CD4-positive, alpha-beta T cell treated with Interferon alpha-2 for 1 hour (primary cell): ENCODE data around the gene ZNF653.

ENCODE experiments used
- DNase-seq, 2 donors: peaks; one replicate each; pipeline ENCODE4 v3.0.0-alpha.2; 2020 to 2022

ZNF653 gene, protein sequence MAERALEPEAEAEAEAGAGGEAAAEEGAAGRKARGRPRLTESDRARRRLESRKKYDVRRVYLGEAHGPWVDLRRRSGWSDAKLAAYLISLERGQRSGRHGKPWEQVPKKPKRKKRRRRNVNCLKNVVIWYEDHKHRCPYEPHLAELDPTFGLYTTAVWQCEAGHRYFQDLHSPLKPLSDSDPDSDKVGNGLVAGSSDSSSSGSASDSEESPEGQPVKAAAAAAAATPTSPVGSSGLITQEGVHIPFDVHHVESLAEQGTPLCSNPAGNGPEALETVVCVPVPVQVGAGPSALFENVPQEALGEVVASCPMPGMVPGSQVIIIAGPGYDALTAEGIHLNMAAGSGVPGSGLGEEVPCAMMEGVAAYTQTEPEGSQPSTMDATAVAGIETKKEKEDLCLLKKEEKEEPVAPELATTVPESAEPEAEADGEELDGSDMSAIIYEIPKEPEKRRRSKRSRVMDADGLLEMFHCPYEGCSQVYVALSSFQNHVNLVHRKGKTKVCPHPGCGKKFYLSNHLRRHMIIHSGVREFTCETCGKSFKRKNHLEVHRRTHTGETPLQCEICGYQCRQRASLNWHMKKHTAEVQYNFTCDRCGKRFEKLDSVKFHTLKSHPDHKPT

GRCh38 chr19:11505504-11506100 lies at the start of gene ZNF653:
TSS of gene ZNF653 (minus strand) at chr19:11505839. CDS start at chr19:11505786, 53 bp downstream.
- DNase-seq = peak; percentile 95 to 97

DNA sequence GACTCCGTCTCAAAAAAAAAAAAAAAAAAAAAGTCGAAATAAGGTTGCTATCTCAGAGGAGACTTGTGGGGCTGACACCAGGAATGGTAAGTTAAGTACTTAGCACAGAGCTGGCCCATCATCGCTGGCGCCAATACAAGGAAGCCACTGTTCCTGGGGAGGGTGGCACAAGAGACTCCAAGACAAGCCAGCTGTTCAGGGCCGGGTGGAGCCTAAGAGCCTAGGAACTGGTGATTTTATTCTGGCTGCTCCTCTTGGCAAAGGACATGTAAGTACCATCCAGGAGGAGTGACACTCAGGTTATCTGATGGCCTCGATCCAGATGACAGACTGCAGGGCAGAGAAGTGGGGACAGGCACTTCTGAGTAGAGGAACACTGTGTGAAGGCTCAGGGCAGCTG lies 49.6 kb upstream of the ZNF653 start:
- DNase-seq = no peak

GRCh38 chr19:11554160-11554559 lies 48.5 kb upstream of the ZNF653 start:
- DNase-seq = no peak

DNA sequence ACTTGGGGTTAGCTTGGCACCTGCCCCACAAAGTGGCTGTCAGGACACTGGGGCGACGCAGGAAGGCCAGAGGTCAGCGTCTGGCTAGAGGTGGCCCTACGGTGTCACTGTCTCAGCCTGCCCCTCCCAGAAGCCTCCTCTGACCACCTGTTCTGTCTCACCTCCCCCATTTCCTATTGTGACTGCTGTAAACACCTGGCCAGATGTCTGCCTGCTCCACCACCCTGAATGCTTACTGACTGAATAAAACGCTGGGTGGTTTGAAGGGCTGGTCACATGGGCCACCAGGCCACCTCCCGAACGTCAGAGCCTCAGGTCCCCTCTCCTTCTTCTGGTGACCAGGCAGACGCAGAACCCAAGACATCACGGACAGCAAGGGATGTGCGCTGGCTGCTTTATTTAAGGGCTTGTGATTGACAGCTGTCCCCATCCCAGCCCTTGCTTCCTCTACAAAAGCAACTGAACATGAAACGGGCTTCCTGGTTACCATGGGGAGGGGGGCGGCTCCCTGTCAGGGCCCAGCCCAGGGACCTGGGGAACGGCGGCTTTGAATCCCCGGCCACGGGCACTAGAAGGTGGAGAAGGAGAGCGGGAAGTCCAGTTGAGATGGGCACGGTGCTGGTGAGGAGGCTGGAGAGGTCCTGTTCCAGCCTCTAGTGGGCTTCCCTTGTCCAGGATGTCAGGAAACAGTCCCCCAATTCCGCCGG lies 47.2 kb upstream of the ZNF653 start:
- no peak for DNase-seq

DNA sequence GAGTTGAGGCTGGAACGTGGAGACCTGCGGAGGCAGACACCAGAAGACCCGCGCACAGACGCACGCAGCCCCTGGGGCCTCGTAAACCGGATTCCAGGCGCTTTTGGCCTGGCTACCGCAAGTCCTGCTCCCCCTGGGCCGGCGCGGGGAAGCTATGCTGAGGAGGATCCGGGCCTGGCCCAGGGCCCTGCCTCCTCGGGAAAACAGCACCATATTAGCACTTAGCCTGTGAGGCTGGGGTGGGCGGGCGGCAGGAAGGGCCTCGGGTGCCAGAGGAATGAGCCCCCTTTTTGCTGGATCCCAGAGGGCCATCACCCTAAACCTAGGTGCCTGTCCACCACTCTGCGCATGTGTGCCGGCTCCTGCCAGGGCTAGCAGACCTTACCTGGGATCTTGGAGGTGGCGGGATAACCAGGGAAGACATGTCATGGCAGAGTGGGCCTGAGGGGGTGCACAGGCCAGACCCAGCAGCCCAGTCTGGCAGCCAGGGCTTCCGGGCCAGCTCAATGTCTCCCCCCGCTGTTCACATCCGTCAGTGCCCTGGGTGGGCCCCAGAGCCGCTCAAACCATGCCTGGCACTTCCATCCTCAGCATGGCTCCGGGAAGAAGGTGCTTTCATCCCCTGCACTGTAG lies 46.1 kb upstream of the ZNF653 start:
- no peak for DNase-seq

DNA sequence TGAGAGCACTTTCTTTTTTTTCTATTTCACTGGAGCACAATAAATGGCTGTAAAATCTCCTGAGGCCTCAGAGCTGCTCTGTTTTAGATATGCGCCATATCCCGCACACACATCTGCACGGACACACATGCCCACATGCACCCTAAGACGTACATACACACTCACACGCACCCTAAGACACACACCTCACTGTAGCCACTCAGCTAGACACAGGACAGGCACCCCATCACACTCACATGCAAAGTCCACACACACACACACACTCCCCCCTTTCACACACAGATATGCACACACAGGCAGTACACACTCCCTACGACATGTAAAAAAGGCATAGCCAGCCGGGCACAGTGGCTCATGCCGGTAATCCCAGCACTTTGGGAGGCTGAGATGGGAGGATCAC lies 44.6 kb upstream of the ZNF653 start:
- DNase-seq = no peak

GRCh38 chr19:11549386-11549953 lies 43.8 kb upstream of the ZNF653 start:
- no peak for DNase-seq

- DNase-seq = no peak
These were observed 42.5 kb upstream of the ZNF653 start for GRCh38 chr19:11547929-11548700.

- DNase-seq = no peak
These were observed 35.6 kb upstream of the ZNF653 start for GRCh38 chr19:11541238-11541637.

- no peak for DNase-seq
These were observed 35.0 kb upstream of the ZNF653 start for GRCh38 chr19:11540645-11541044.

GRCh38 chr19:11539495-11540365 lies 34.1 kb upstream of the ZNF653 start:
- DNase-seq = no peak

- DNase-seq = no peak
These were observed 32.8 kb upstream of the ZNF653 start, which contains the start of gene CNN1 for GRCh38 chr19:11538232-11539036. TSS of gene CNN1 (plus strand) at chr19:11538851. CDS start at chr19:11538928, 77 bp downstream.

GRCh38 chr19:11535792-11536595 lies 30.4 kb upstream of the ZNF653 start:
- peak; percentile 84 to 90 for DNase-seq

GRCh38 chr19:11534948-11535347 lies 29.3 kb upstream of the ZNF653 start:
- no peak for DNase-seq

DNA sequence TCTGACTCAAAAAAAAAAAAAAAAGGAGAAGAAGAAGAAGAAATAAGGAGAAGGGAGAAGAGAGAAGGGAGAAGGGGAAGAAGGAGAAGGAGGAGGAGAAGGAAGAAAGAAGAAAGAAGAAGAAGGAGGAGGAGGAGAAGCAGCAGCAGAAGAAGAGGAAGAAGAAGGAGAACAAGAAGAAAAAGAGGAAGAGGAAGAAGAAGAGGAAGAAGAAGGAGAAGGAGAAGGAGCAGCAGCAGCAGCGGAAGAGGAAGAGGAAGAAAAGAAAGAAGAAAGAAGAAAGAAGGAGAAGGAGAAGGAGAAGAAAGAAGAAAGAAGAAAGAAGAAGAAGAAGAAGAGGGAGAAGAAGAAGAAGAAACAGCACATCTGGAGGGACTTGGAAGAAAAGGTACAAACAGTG lies 28.9 kb upstream of the ZNF653 start:
- DNase-seq = no peak

DNA sequence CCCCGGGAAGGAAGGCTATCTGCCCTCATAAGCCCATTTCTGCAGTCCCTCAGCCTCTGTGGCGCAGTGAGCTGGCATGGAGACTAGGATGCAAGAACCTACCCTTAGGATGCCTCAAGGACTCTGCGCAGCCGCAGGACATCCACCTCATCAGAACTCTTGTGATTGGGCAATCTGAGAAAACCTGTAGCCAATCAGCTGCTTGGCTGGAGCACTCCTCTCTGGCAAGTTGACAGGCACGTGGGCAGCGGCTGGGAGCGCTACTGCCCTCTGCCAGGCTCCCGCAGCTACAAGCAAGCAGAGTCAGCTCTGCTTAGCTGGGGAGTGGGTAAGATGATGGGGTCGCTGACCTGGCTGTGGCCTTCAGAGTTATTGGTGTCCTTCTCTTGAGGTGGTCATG lies 24.8 kb upstream of the ZNF653 start:
- DNase-seq = peak; percentile 45 to 55

- peak; percentile 95 to 96 for DNase-seq
These were observed 23.1 kb upstream of the ZNF653 start, which contains the start of gene ECSIT for GRCh38 chr19:11528551-11529341. TSS of gene ECSIT (minus strand) at chr19:11529134. CDS start at chr19:11519170, 9,964 bp downstream.

DNA sequence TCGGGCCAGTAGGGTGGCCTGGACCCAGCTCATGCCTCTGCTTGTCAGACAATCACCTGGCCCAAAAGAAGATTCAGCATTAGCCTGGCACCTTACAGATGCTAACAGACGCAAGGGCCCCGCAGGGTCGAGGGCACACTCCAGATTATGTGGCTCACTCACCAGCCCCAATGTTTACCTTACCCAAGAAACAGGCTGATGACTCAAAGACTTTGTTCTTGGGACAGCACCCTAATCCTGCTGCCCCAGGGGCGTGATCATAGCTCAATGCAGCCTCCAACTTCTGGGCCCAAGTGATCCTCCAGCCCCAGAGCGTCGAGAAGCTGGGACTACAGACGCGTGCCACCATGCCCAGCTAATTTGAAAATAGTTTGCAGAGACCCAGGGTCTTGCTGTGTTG lies 13.5 kb upstream of the ZNF653 start:
- DNase-seq = no peak
